ENCODE results near the gene ICE2. TPM values are rescaled to one million over a fixed set of nuclear protein-coding genes. Genes with fewer than 3 reads are reported as not detected.

ICE2 gene
- total RNA-seq, 2 experiments from 2014 or later, result 74.1 to 74.5 TPM

DNA sequence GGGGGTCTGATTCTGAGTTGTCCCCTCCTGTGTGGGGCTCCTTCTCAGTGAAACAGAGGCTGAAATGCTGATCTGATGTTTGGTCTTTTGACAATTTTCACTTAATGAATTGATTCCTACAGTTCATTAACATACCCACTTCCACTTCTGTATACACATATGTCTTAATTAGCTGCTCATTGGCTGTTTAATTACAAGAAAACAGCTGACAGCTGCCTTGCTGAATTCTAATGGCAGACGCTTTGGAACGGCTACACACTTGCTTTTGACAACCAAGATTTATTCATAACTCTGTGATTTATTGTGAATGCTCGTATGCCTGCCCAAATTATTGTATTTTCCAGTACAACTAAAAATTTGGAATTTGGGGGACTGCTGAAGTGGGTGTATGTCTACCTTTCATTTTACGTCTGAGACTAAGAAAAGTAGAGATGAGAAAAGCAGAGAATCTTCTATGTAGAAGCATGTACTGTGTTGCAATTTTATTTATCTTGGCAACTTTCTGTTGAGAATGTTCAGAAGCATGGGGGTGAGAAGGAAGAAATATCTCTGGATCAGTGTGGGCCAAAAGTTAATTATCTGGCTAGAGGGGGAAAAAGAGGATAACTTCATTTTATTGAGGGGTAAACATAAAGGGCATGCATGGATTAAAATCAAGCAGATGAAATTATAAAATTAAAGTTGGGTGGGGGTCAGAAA lies 46.5 kb upstream of the ICE2 start:
- no peaks in the 10 kb centered on the region for H3K9me3 Mint-ChIP-seq
- peaks cover 57% of the 10 kb centered on the region for H3K4me1 Mint-ChIP-seq (ENCODE audit: low read depth)
- intact Hi-C loops (cut with micrococcal nuclease), result no loop called here
- POLR2A ChIA-PET, result interaction anchor here (1.0 kb wide), 1 partner anchor 12 kb away, joined by 6 read pairs; no protein-coding TSS in a partner anchor
- peaks cover 32% of the 10 kb centered on the region for H3K36me3 Mint-ChIP-seq (ENCODE audit: low read depth)
- no peak overlapping the region for H3K4me3 Mint-ChIP-seq
- no peak for TF ChIP-seq CTCF (IDR thresholded peaks at IDR 0.05)
- DNase-seq (no peak), ATAC-seq (no peak)
- no peaks in the 10 kb centered on the region for H3K27me3 Mint-ChIP-seq
- CTCF ChIA-PET, result interaction anchor here (0.9 to 4.9 kb wide), 6 partner anchors 12 to 163 kb away, joined by 3 to 22 read pairs (median 4); no protein-coding TSS in a partner anchor
- H3K27ac Mint-ChIP-seq, result peak overlapping the region; percentile 81

GRCh38 chr15:60523056-60523455 lies 44.1 kb upstream of the ICE2 start:
- peaks cover 65% of the 10 kb centered on the region for H3K4me1 Mint-ChIP-seq (ENCODE audit: low read depth)
- H3K9me3 Mint-ChIP-seq, result no peaks in the 10 kb centered on the region
- POLR2A ChIA-PET, result interaction anchor here (1.8 kb wide), 1 partner anchor 9 kb away, joined by 4 read pairs; no protein-coding TSS in a partner anchor
- peak overlapping the region; percentile 26 for H3K27ac Mint-ChIP-seq
- peaks cover 24% of the 10 kb centered on the region for H3K36me3 Mint-ChIP-seq (ENCODE audit: low read depth)
- no peak overlapping the region for H3K4me3 Mint-ChIP-seq
- ATAC-seq, result no peak
- CTCF ChIA-PET, result interaction anchor here (1.4 to 4.3 kb wide), 4 partner anchors 9 to 394 kb away, joined by 3 to 43 read pairs (median 20); no protein-coding TSS in a partner anchor
- intact Hi-C loops (cut with micrococcal nuclease), result loop anchor here (5.0 kb wide), 1 partner anchor 166 kb away; no protein-coding TSS in a partner anchor
- no peak for TF ChIP-seq CTCF (IDR thresholded peaks at IDR 0.05)
- no peaks in the 10 kb centered on the region for H3K27me3 Mint-ChIP-seq
- no peak for DNase-seq

DNA sequence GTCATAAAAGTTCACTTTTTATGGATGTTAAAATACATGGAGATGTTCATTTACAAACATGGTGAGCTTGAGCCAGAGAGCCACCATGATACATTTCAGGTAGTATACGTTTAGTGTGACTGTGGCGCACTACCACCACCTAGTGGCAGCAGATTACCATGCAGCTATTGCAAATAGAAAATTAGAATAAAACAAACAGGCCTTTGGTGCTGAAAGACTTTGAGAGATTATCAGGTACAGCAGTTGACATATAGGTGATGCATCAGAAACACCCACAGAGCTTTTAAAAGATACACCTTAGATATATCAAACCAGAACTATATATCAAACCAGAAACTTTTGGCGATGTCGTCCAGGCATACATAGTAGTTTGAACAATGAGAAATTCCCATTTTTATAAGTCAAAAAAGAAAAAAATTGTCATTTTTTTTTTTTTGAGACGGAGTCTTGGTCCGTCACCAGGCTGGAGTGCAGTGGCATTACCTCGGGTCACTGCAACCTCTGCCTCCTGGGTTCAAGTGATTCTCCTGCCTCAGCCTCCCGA lies 42.0 kb upstream of the ICE2 start:
- peak; percentile 92 for DNase-seq
- intact Hi-C loops (cut with micrococcal nuclease), result loop anchor here (5.0 kb wide), 1 partner anchor 164 kb away; no protein-coding TSS in a partner anchor
- Mint-ChIP-seq H3K27ac (peak overlapping the region; percentile 83), H3K27me3 (no peaks in the 10 kb centered on the region), H3K9me3 (no peaks in the 10 kb centered on the region), H3K36me3 (ENCODE audit: low read depth) (peaks cover 23% of the 10 kb centered on the region), H3K4me3 (no peak overlapping the region), H3K4me1 (ENCODE audit: low read depth) (peaks cover 53% of the 10 kb centered on the region)
- POLR2A ChIA-PET, result interaction anchor here (0.7 to 2.8 kb wide), 14 partner anchors 9 to 146 kb away, joined by 3 to 12 read pairs (median 4); partner anchors contain the start of gene ICE2
- CTCF ChIA-PET, result interaction anchor here (0.7 to 4.3 kb wide), 52 partner anchors 8 to 411 kb away, joined by 3 to 132 read pairs (median 6); partner anchors contain the start of gene ICE2
- TF ChIP-seq CTCF (IDR thresholded peaks at IDR 0.05), result peak; percentile 92
- peak; percentile 74 for ATAC-seq

DNA sequence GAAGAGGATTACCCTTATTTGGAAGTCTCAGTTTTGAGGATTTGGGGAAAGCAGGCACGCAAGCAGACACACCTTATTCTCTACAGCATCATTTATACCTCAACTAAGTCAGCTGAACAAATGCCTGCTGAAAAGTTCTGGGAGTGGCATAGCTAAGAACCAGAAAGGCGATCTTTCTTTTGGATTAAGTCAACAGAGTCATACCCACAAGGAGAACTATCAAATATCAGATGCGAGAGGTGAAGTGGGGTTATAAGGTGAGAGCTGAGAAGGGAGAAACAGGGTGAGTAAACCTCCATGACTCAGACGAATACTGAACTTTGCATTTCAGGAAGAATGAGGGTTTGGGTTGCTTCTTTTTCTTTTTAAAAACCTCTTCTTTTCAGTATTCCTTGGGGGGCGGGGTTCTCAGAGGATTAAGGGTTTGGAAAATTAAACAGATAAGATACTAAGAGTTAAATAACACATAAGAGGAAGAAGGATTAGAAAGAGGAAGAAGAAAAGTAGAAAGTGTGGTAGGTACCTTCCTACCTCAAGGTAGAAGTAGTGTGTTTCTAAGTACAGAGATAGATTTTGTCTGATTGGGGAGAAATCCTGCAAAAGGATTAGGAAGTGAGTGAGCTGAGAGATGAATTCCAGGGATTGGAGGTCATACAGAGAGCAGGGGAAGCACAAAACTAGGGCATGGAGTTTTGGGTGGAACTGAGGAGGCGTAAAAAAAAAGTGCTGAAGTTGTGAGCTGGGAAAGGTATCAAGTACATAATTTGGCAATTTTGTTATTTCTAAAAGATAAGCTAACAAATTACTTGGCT lies 41.3 kb upstream of the ICE2 start:
- no peaks in the 10 kb centered on the region for H3K9me3 Mint-ChIP-seq
- intact Hi-C loops (cut with micrococcal nuclease), result loop anchor here (5.0 kb wide), 1 partner anchor 163 kb away; no protein-coding TSS in a partner anchor
- H3K27me3 Mint-ChIP-seq, result no peaks in the 10 kb centered on the region
- ChIA-PET POLR2A (interaction anchor here (0.7 to 2.8 kb wide), 14 partner anchors 9 to 336 kb away, joined by 3 to 12 read pairs (median 4); partner anchors contain the start of gene ICE2), CTCF (interaction anchor here (0.7 to 4.3 kb wide), 53 partner anchors 9 to 412 kb away, joined by 3 to 132 read pairs (median 6); partner anchors contain the start of gene ICE2)
- H3K4me3 Mint-ChIP-seq, result peak overlapping the region; percentile 18
- ATAC-seq (peak; percentile 82), DNase-seq (peak; percentile 24)
- H3K36me3 Mint-ChIP-seq (ENCODE audit: low read depth), result peaks cover 20% of the 10 kb centered on the region
- no peak for TF ChIP-seq CTCF (IDR thresholded peaks at IDR 0.05)
- H3K4me1 Mint-ChIP-seq (ENCODE audit: low read depth), result peaks cover 50% of the 10 kb centered on the region
- peak overlapping the region; percentile 83 for H3K27ac Mint-ChIP-seq
